HepG2 (cell line): ENCODE data around the gene ACTN1. TPM values are rescaled to one million over a fixed set of nuclear protein-coding genes. Genes with fewer than 3 reads are reported as not detected.

Experiments
- ATAC-seq: fragments of 200-7000 bp; cut with Tn5 transposase; 3 replicates; pipeline ENCODE4 v1.9.1; 2020; ENCODE audit warnings: mild to moderate bottlenecking, moderate library complexity
- BruUV-seq: library from RNA; stranded (reverse); fragments of 400-500 nt; replicated peaks from 2 replicates; lab custom pipeline; 2021; lab: Mats Ljungman, UMichigan
- CTCF ChIA-PET: fragments of 300-600 bp; formaldehyde crosslinking; extraction: SDS; loops from one replicate; lab custom pipeline; 2021; ENCODE audit warnings: low total read pairs, inconsistent platforms, low intra/inter-chr PET ratio; lab: Yijun Ruan, JAX
- POLR2A ChIA-PET: fragments of 350-600 bp; sonication (Branson Sonifier 250); formaldehyde crosslinking; loops from one replicate; lab custom pipeline; 2020; ENCODE audit warnings: antibody characterized with exemption, inconsistent platforms; lab: Yijun Ruan, JAX
- DNase-seq: peaks from one replicate; pipeline ENCODE4 v3.0.0-alpha.2; 2015; ENCODE audit warnings: low spot score
- FAIRE-seq: peaks from 3 replicates; lab custom pipeline; 2011; peaks lifted over from hg19 to GRCh38; lab: Jason Lieb, UNC
- H2AFZ ChIP-seq: one replicate; pipeline ENCODE4 v1.6.1; 2011; ENCODE audit warnings: low read length, inconsistent platforms
- H3K27ac ChIP-seq: fragments of 300-600 bp; 3 replicates; pipeline ENCODE4 v1.8.0; 2011; ENCODE audit warnings: mixed run types, mild to moderate bottlenecking, mixed read lengths, low read length, inconsistent platforms; ENCODE audit not compliant: insufficient read depth; ENCODE audit errors: extremely low read length
- H3K27me3 ChIP-seq, 2 experiments: fragments of 200-600 bp in 1 of 2; 2 replicates in 1 of 2; 3 replicates in 1 of 2; pipeline versions ENCODE4 v1.6.0 to v1.8.0; 2011; ENCODE audit warnings: low read length in 2 of 2, mild to moderate bottlenecking in 2 of 2, moderate library complexity in 2 of 2, inconsistent platforms in 1 of 2; ENCODE audit not compliant: insufficient read depth in 2 of 2, control insufficient read depth in 1 of 2
- H3K36me3 ChIP-seq, 2 experiments: fragments of 200-600 bp in 1 of 2; replicated peaks in 1 of 2; 2 replicates in 1 of 2; 3 replicates in 1 of 2; pipeline versions ENCODE4 v1.5.1 to v1.8.0; 2011; ENCODE audit warnings: low read length in 2 of 2, inconsistent platforms in 1 of 2; ENCODE audit not compliant: insufficient read depth in 2 of 2, control insufficient read depth in 1 of 2
- H3K4me1 ChIP-seq: 2 replicates; pipeline ENCODE4 v1.5.1; 2012; ENCODE audit warnings: low read length, inconsistent platforms; ENCODE audit not compliant: insufficient read depth
- H3K4me2 ChIP-seq: 2 replicates; pipeline ENCODE4 v1.6.0; 2011; ENCODE audit warnings: low read depth, low read length, inconsistent platforms
- H3K4me3 ChIP-seq, 3 experiments: fragments of 200-600 bp in 1 of 3; sonication (generic), shearing (Covaris generic) in 1 of 3; replicated peaks in 1 of 3; 2 replicates each; pipeline ENCODE4 v1.5.1; 2011 to 2016; ENCODE audit warnings: low read length in 3 of 3, inconsistent platforms in 2 of 3, low read depth in 2 of 3, mild to moderate bottlenecking in 2 of 3, control low read depth in 1 of 3, mixed read lengths in 1 of 3; ENCODE audit not compliant: insufficient read depth in 1 of 3
- H3K79me2 ChIP-seq: one replicate; pipeline ENCODE4 v1.6.1; 2011; ENCODE audit warnings: low read length, inconsistent platforms; ENCODE audit not compliant: insufficient read depth
- H3K9ac ChIP-seq: 2 replicates; pipeline ENCODE4 v1.6.0; 2011; ENCODE audit warnings: mild to moderate bottlenecking, low read depth, low read length, inconsistent platforms; ENCODE audit not compliant: insufficient read depth
- H3K9me3 ChIP-seq: 2 replicates; pipeline ENCODE4 v1.5.1; 2012; ENCODE audit warnings: mild to moderate bottlenecking, low read length
- H4K20me1 ChIP-seq: 2 replicates; pipeline ENCODE4 v1.6.0; 2011; ENCODE audit warnings: inconsistent platforms, mild to moderate bottlenecking, low read length, moderate library complexity; ENCODE audit not compliant: insufficient read depth
- ADNP ChIP-seq: sonication (generic); formaldehyde crosslinking; IDR thresholded peaks from 2 replicates; pipeline ENCODE4 v1.4.0; 2020; ENCODE audit warnings: missing genetic modification reagents
- DNMT1 ChIP-seq: sonication (generic); formaldehyde crosslinking; IDR thresholded peaks from 2 replicates; pipeline ENCODE4 v1.5.1; 2020; ENCODE audit warnings: mild to moderate bottlenecking, missing genetic modification reagents
- DPF2 ChIP-seq: sonication (generic); formaldehyde crosslinking; IDR thresholded peaks from 2 replicates; pipeline ENCODE4 v1.4.0; 2020; ENCODE audit warnings: mild to moderate bottlenecking, low read depth, missing genetic modification reagents, borderline replicate concordance
- IKZF1 ChIP-seq: fragments of 450-650 bp; IDR thresholded peaks from 2 replicates; pipeline ENCODE4 v1.7.1; 2016
- MTERF4 ChIP-seq: sonication (generic); formaldehyde crosslinking; IDR thresholded peaks from 2 replicates; pipeline ENCODE4 v1.8.0; 2023; ENCODE audit warnings: mild to moderate bottlenecking, missing genetic modification reagents
- NONO ChIP-seq, 2 experiments: fragments of 450-650 bp in 1 of 2; sonication (generic) in 1 of 2; formaldehyde crosslinking in 1 of 2; IDR thresholded peaks in 1 of 2; conservative IDR thresholded peaks in 1 of 2; 2 replicates each; pipeline versions ENCODE4 v1.6.1 to v1.8.0; 2017 to 2022; ENCODE audit warnings: mild to moderate bottlenecking in 1 of 2, missing genetic modification reagents in 1 of 2, moderate library complexity in 1 of 2
- PHF20 ChIP-seq: sonication (generic); formaldehyde crosslinking; IDR thresholded peaks from 2 replicates; pipeline ENCODE4 v1.5.0; 2020; ENCODE audit warnings: mild to moderate bottlenecking, missing genetic modification reagents
- SAFB2 ChIP-seq: sonication (generic); formaldehyde crosslinking; IDR thresholded peaks from 2 replicates; pipeline ENCODE4 v1.5.1; 2020; ENCODE audit warnings: missing genetic modification reagents, low read depth, mild to moderate bottlenecking, borderline replicate concordance
- TARDBP ChIP-seq: sonication (generic); formaldehyde crosslinking; IDR thresholded peaks from 2 replicates; pipeline ENCODE4 v1.8.0; 2022; ENCODE audit warnings: mild to moderate bottlenecking, missing genetic modification reagents
- YEATS2 ChIP-seq: sonication (generic); formaldehyde crosslinking; IDR thresholded peaks from 2 replicates; pipeline ENCODE4 v1.4.0; 2020; ENCODE audit warnings: missing genetic modification reagents, borderline replicate concordance
- ZEB1 ChIP-seq: IDR thresholded peaks from 2 replicates; pipeline ENCODE4 v1.6.1; 2012; ENCODE audit warnings: mild to moderate bottlenecking, low read depth, inconsistent platforms; ENCODE audit not compliant: insufficient replicate concordance
- ZNF296 ChIP-seq: sonication (generic); formaldehyde crosslinking; conservative IDR thresholded peaks from 2 replicates; pipeline ENCODE4 v1.5.0; 2020; ENCODE audit warnings: mild to moderate bottlenecking, missing genetic modification reagents
- ZNF572 ChIP-seq: sonication (generic); formaldehyde crosslinking; IDR thresholded peaks from 2 replicates; pipeline ENCODE4 v1.5.1; 2020; ENCODE audit warnings: mild to moderate bottlenecking, missing genetic modification reagents
- ZNF768 ChIP-seq: sonication (generic); formaldehyde crosslinking; IDR thresholded peaks from 2 replicates; pipeline ENCODE4 v1.4.0; 2020; ENCODE audit warnings: missing genetic modification reagents
- ZSCAN9 ChIP-seq: IDR thresholded peaks from 2 replicates; pipeline ENCODE4 v1.6.1; 2016; ENCODE audit warnings: borderline replicate concordance
- WGBS: methylation state at CpG from one replicate; pipeline ENCODE4 v1.1.6; 2017; ENCODE audit warnings: low lambda C conversion rate; 5-methylcytosine and 5-hydroxymethylcytosine counted together
- in situ Hi-C: cut with HindIII; loops from 2 replicates; pipeline ENCODE4 v1.10.0; 2017; ENCODE audit warnings: low pct_unique_long_range_greater_than_20kb; ENCODE audit not compliant: extremely low pct_ligation_motif_present
- intact Hi-C: fragments of 100-400 bp; cut with micrococcal nuclease; formaldehyde crosslinking; loops from one replicate; pipeline ENCODE4 v1.10.0; 2022; ENCODE audit not compliant: unreplicated experiment
- polyA plus RNA-seq, 8 experiments: library from polyadenylated mRNA; depleted of rRNA in 3 of 8; stranded (reverse) in 7 of 8; unstranded in 1 of 8; fragments of >200 nt; fragmentation: Illumina TruSeq in 4 of 8; extraction: Trizol in 4 of 8; gene quantifications; 2 replicates each; pipeline versions ENCODE4 v1.2.1 to v1.2.3, GENCODE V29; 2011 to 2016; ENCODE audit warnings: low read depth in 4 of 8, missing spikeins in 1 of 8, mixed read lengths in 1 of 8; ENCODE audit not compliant: insufficient read depth in 1 of 8
- total RNA-seq, 5 experiments: library from RNA; depleted of rRNA; stranded (reverse); fragments of >200 nt; fragmentation: Illumina TruSeq; extraction: Trizol; gene quantifications; 2 replicates each; pipeline ENCODE4 v1.2.3, GENCODE V29; 2016; ENCODE audit warnings: low read depth in 1 of 5
- TF ChIP-seq, protein P1 (sequence below): sonication (generic); formaldehyde crosslinking; IDR thresholded peaks from 2 replicates; pipeline ENCODE4 v1.8.0; 2022; ENCODE audit warnings: mild to moderate bottlenecking, missing genetic modification reagents, moderate library complexity
- TF ChIP-seq, protein P2 (sequence below): sonication (generic); formaldehyde crosslinking; IDR thresholded peaks from 2 replicates; pipeline ENCODE4 v1.5.1; 2020; ENCODE audit warnings: missing genetic modification reagents, mild to moderate bottlenecking, borderline replicate concordance
- TF ChIP-seq, protein P3 (sequence below): sonication (generic); formaldehyde crosslinking; IDR thresholded peaks from 2 replicates; pipeline ENCODE4 v1.4.0; 2020; ENCODE audit warnings: missing genetic modification reagents, borderline replicate concordance

Gene ACTN1
- total and polyA plus RNA-seq, 2 of the 13 experiments (the other 11 are each of a cell fraction or from before 2014, with no cell fraction given), result 58.6 to 162 TPM

- peaks cover 0 to 26% of the 10 kb centered on the region in 2 experiments; a peak in 3 of 5 replicates for H3K27me3 ChIP-seq
- no peak overlapping the region for H3K9ac ChIP-seq
- POLR2A ChIA-PET, result interaction anchor here (1.0 kb wide), 1 partner anchor 24 kb away, joined by 4 read pairs; no protein-coding TSS in a partner anchor
- no peak overlapping the region for H3K4me2 ChIP-seq
- ATAC-seq (peak; percentile 99), FAIRE-seq (peak; percentile 97), DNase-seq (peak; percentile 73)
- no peaks in the 10 kb centered on the region for H3K79me2 ChIP-seq
- no peaks in the 10 kb centered on the region for H4K20me1 ChIP-seq
- WGBS, result 10% methylated on average over 1 of the region's 3 CpGs
- H2AFZ ChIP-seq, result no peak overlapping the region
- BruUV-seq, result no TSS peak
- H3K27ac ChIP-seq, result no peak overlapping the region
- H3K9me3 ChIP-seq, result no peaks in the 10 kb centered on the region
- H3K36me3 ChIP-seq, result no peaks in the 10 kb centered on the region
- in situ Hi-C loops, result no loop called here
- CTCF ChIA-PET, result interaction anchor here (1.1 to 1.8 kb wide), 3 partner anchors 64 to 91 kb away, joined by 4 to 17 read pairs (median 4); no protein-coding TSS in a partner anchor
- no peak overlapping the region for H3K4me3 ChIP-seq
- peaks cover 28% of the 10 kb centered on the region for H3K4me1 ChIP-seq
- intact Hi-C loops, result loop anchor here (1.0 to 2.0 kb wide), 2 partner anchors 91 to 105 kb away; no protein-coding TSS in a partner anchor
- TF ChIP-seq ZEB1, result no peak
- TF ChIP-seq NONO (IDR thresholded peaks at IDR 0.05), result no peak
- TF ChIP-seq NONO (CRISPR knock-in tag; conservative IDR thresholded peaks at IDR 0.05), result no peak
- no peak for TF ChIP-seq ZSCAN9
- TF ChIP-seq DNMT1, result no peak
- TF ChIP-seq ZNF296 (CRISPR knock-in tag), result no peak
- TF ChIP-seq MTERF4 (CRISPR knock-in tag), result no peak
- no peak for TF ChIP-seq DPF2 (CRISPR knock-in tag)
- TF ChIP-seq IKZF1, result no peak
- no peak for TF ChIP-seq SAFB2 (CRISPR knock-in tag)
- no peak for TF ChIP-seq PHF20 (CRISPR knock-in tag)
- TF ChIP-seq, protein P1, sequence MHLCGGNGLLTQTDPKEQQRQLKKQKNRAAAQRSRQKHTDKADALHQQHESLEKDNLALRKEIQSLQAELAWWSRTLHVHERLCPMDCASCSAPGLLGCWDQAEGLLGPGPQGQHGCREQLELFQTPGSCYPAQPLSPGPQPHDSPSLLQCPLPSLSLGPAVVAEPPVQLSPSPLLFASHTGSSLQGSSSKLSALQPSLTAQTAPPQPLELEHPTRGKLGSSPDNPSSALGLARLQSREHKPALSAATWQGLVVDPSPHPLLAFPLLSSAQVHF (CRISPR knock-in tag), result no peak
- TF ChIP-seq, protein P2, sequence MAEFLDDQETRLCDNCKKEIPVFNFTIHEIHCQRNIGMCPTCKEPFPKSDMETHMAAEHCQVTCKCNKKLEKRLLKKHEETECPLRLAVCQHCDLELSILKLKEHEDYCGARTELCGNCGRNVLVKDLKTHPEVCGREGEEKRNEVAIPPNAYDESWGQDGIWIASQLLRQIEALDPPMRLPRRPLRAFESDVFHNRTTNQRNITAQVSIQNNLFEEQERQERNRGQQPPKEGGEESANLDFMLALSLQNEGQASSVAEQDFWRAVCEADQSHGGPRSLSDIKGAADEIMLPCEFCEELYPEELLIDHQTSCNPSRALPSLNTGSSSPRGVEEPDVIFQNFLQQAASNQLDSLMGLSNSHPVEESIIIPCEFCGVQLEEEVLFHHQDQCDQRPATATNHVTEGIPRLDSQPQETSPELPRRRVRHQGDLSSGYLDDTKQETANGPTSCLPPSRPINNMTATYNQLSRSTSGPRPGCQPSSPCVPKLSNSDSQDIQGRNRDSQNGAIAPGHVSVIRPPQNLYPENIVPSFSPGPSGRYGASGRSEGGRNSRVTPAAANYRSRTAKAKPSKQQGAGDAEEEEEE (CRISPR knock-in tag), result no peak
- no peak for TF ChIP-seq ZNF572 (CRISPR knock-in tag)
- TF ChIP-seq ZNF768 (CRISPR knock-in tag), result no peak
- no peak for TF ChIP-seq ADNP (CRISPR knock-in tag)
- TF ChIP-seq, protein P3, sequence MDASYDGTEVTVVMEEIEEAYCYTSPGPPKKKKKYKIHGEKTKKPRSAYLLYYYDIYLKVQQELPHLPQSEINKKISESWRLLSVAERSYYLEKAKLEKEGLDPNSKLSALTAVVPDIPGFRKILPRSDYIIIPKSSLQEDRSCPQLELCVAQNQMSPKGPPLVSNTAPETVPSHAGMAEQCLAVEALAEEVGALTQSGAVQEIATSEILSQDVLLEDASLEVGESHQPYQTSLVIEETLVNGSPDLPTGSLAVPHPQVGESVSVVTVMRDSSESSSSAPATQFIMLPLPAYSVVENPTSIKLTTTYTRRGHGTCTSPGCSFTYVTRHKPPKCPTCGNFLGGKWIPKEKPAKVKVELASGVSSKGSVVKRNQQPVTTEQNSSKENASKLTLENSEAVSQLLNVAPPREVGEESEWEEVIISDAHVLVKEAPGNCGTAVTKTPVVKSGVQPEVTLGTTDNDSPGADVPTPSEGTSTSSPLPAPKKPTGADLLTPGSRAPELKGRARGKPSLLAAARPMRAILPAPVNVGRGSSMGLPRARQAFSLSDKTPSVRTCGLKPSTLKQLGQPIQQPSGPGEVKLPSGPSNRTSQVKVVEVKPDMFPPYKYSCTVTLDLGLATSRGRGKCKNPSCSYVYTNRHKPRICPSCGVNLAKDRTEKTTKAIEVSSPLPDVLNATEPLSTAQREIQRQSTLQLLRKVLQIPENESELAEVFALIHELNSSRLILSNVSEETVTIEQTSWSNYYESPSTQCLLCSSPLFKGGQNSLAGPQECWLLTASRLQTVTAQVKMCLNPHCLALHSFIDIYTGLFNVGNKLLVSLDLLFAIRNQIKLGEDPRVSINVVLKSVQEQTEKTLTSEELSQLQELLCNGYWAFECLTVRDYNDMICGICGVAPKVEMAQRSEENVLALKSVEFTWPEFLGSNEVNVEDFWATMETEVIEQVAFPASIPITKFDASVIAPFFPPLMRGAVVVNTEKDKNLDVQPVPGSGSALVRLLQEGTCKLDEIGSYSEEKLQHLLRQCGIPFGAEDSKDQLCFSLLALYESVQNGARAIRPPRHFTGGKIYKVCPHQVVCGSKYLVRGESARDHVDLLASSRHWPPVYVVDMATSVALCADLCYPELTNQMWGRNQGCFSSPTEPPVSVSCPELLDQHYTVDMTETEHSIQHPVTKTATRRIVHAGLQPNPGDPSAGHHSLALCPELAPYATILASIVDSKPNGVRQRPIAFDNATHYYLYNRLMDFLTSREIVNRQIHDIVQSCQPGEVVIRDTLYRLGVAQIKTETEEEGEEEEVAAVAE (CRISPR knock-in tag), result 0 out of 2 replicates have a peak, but pooled peaks have one; percentile 16
- TF ChIP-seq YEATS2 (CRISPR knock-in tag), result no peak
- TF ChIP-seq TARDBP, result no peak
These were observed 23.0 kb upstream of the ACTN1 start for GRCh38 chr14:69002069-69002468.
